ENCODE data around the gene AQP2. TPM values are rescaled to one million over a fixed set of nuclear protein-coding genes. Genes with fewer than 3 reads are reported as not detected.

The AQP2 gene
- total and polyA plus RNA-seq, 2 of the 4 experiments (the other 2 are of a cell fraction): not detected

GRCh38 chr12:49974231-49974675, 23.7 kb downstream of the AQP2 start:
- H3K27me3 ChIP-seq (ENCODE audit: control insufficient read depth, insufficient read depth, low read length): peaks cover 33% of the 10 kb centered on the region
- ChIA-PET POLR2A (ENCODE audit: unreplicated experiment) (no interaction called here), CTCF (interaction anchor here (0.6 to 1.2 kb wide), 5 partner anchors 65 to 96 kb away, joined by 3 to 6 read pairs (median 3); no protein-coding TSS in a partner anchor)
- H3K4me3 ChIP-seq (ENCODE audit: insufficient read depth, low read depth, low read length): no peak overlapping the region
- H2AK9ac ChIP-seq (replicated peaks; ENCODE audit: low read depth, low read length, poor library complexity): peak overlapping the region; percentile 70
- H2AFZ ChIP-seq (replicated peaks; ENCODE audit: low read length, poor library complexity): peak overlapping the region; percentile 84
- DNase-seq (peak; percentile 64), ATAC-seq (ENCODE audit: low read depth) (peak; percentile 98)
- no peaks in the 10 kb centered on the region for H3K79me1 ChIP-seq (ENCODE audit: low read depth in 1 of 2, low read length in 2 of 2)
- no peak for TF ChIP-seq FOS (IDR thresholded peaks at IDR 0.05; ENCODE audit: low read depth, low read length)
- TF ChIP-seq MXI1 (IDR thresholded peaks at IDR 0.05; ENCODE audit: borderline replicate concordance, low read depth, low read length): no peak
- no peak for TF ChIP-seq CHD1 (IDR thresholded peaks at IDR 0.05; ENCODE audit: low read depth, low read length)
- no peak for TF ChIP-seq RFX5 (IDR thresholded peaks at IDR 0.05; ENCODE audit: low read depth, low read length)
- TF ChIP-seq NFE2L2 (IDR thresholded peaks at IDR 0.05; ENCODE audit: low read depth, low read length): no peak
- no peak for TF ChIP-seq BHLHE40 (IDR thresholded peaks at IDR 0.05; ENCODE audit: low read depth, low read length)
- no peak for TF ChIP-seq MAZ (IDR thresholded peaks at IDR 0.05; ENCODE audit: borderline replicate concordance, low read depth, low read length)
- peak; percentile 73 for TF ChIP-seq CTCF (conservative IDR thresholded peaks at IDR 0.05; ENCODE audit: low read depth, low read length)
- TF ChIP-seq USF2 (IDR thresholded peaks at IDR 0.05; ENCODE audit: low read depth, low read length): no peak
- peak; percentile 75 for TF ChIP-seq RAD21 (IDR thresholded peaks at IDR 0.05; ENCODE audit: low read length)
- TF ChIP-seq SMC3 (IDR thresholded peaks at IDR 0.05; ENCODE audit: low read depth, low read length): peak; percentile 79
- H3K23ac ChIP-seq (ENCODE audit: low read depth, low read length): no peak overlapping the region
- no peaks in the 10 kb centered on the region for H3K9me3 ChIP-seq (ENCODE audit: control insufficient read depth, insufficient read depth, low read length)
- H3K36me3 ChIP-seq (ENCODE audit: control insufficient read depth, insufficient read depth, low read length): no peaks in the 10 kb centered on the region
- H2BK5ac ChIP-seq (ENCODE audit: low read depth, low read length, poor library complexity, severe bottlenecking): no peak overlapping the region
- no peak overlapping the region for H4K91ac ChIP-seq (ENCODE audit: insufficient read depth, low read depth, low read length)
- WGBS, 2 experiments (ENCODE audit: extremely low coverage in 2 of 2, insufficient read length in 1 of 2): 61% methylated on average over 10 of the region's 15 CpGs; no CpG with 5 or more reads in 1 of the 2 experiments
- H3K56ac ChIP-seq (ENCODE audit: extremely low read depth, insufficient read depth, low read length): no peak overlapping the region
- H2AK5ac ChIP-seq (ENCODE audit: low read depth, low read length): no peak overlapping the region
- no peaks in the 10 kb centered on the region for H4K20me1 ChIP-seq (ENCODE audit: insufficient read depth, low read length)
- H3K27ac ChIP-seq (ENCODE audit: insufficient read depth, low read length): no peak overlapping the region
- H3K4ac ChIP-seq (ENCODE audit: low read depth, low read length): no peak overlapping the region
- H4K5ac ChIP-seq (ENCODE audit: low read depth, low read length): no peak overlapping the region
- in situ Hi-C loops (cut with MboI; ENCODE audit: low sequenced_read_pairs): loop anchor here (5.0 to 10.0 kb wide), 2 partner anchors 83 to 201 kb away; partner anchors contain the start of gene ASIC1
- no peak overlapping the region for H3K4me2 ChIP-seq (ENCODE audit: low read depth, low read length)
- H2BK120ac ChIP-seq (ENCODE audit: low read depth, low read length): no peak overlapping the region
- no peak overlapping the region for H2BK20ac ChIP-seq (ENCODE audit: low read depth, low read length)
- dilution Hi-C loops (cut with HindIII; ENCODE audit: low sequenced_read_pairs, unreplicated experiment): no loop called here
- H3K14ac ChIP-seq (replicated peaks; ENCODE audit: low read depth, low read length): no peak overlapping the region; the same call in 1 of the 2 replicates
- H4K8ac ChIP-seq (ENCODE audit: low read depth in 2 of 2, low read length in 2 of 2): peak overlapping the region in 1 of 2 experiments; percentile 59; a peak in 1 of 4 replicates
- H2BK15ac ChIP-seq (ENCODE audit: low read depth, low read length): no peak overlapping the region
- BruUV-seq (replicated peaks): no TSS peak
- intact Hi-C loops (cut with micrococcal nuclease): loop anchor here (1.0 kb wide), 1 partner anchor 82 kb away; no protein-coding TSS in a partner anchor
- H3K9me1 ChIP-seq (ENCODE audit: insufficient read depth, low read length): no peaks in the 10 kb centered on the region
- H3K4me1 ChIP-seq (ENCODE audit: control insufficient read depth, insufficient read depth, low read length): no peaks in the 10 kb centered on the region
- H3K9ac ChIP-seq (ENCODE audit: low read depth, low read length): no peak overlapping the region
- H3K18ac ChIP-seq (ENCODE audit: low read depth, low read length): no peak overlapping the region

Measured in IMR-90 (cell line).